Peyer's patch (tissue), 4 donors: ENCODE data around the gene MOB4. TPM values are rescaled to one million over a fixed set of nuclear protein-coding genes. Genes with fewer than 3 reads are reported as not detected.

Experiments
- DNase-seq, 3 donors: peaks; one replicate each; pipeline ENCODE4 v3.0.0-alpha.2; 2017 to 2019
- H3K27ac ChIP-seq, 4 donors: fragments of 200-600 bp; sonication (generic); one replicate each; pipeline ENCODE4 v1.5.1; 2016 to 2019
- H3K27me3 ChIP-seq, 2 donors: fragments of 200-600 bp; sonication (generic); one replicate each; pipeline ENCODE4 v1.5.1; 2019
- H3K36me3 ChIP-seq, 3 donors: fragments of 200-600 bp; sonication (generic); one replicate each; pipeline ENCODE4 v1.5.1; 2016 to 2019
- H3K4me1 ChIP-seq, 4 donors: fragments of 200-600 bp; sonication (generic); one replicate each; pipeline ENCODE4 v1.5.1; 2016 to 2019
- H3K4me3 ChIP-seq, 4 donors: fragments of 200-600 bp; sonication (generic); 1 replicate in 3 of 4; 2 replicates in 1 of 4; pipeline ENCODE4 v1.5.1; 2016 to 2019; ENCODE audit warnings: mild to moderate bottlenecking in 1 of 4
- H3K9me3 ChIP-seq, 4 donors: fragments of 200-600 bp; sonication (generic); one replicate each; pipeline ENCODE4 v1.5.1; 2016 to 2019; ENCODE audit warnings: mild to moderate bottlenecking in 1 of 4
- POLR2A ChIP-seq, 2 donors: fragments of 450-650 bp; IDR thresholded peaks; one replicate each; pipeline ENCODE4 v1.5.1; 2017; ENCODE audit warnings: antibody characterized with exemption in 2 of 2, mild to moderate bottlenecking in 2 of 2, moderate library complexity in 2 of 2
- total RNA-seq, 4 donors: library from RNA; depleted of rRNA; stranded (reverse); fragments of >200 nt; gene quantifications; one replicate each; pipeline ENCODE4 v1.1.0, GENCODE V29; 2016
- TF ChIP-seq, protein P1 (sequence below), 6 experiments: fragments of 450-650 bp in 4 of 6; fragments of 200-600 bp in 2 of 6; sonication (generic) in 1 of 6; IDR thresholded peaks; one replicate each; pipeline ENCODE4 v1.5.1; 2017 to 2019; ENCODE audit warnings: antibody characterized with exemption in 6 of 6, mild to moderate bottlenecking in 3 of 6, moderate library complexity in 1 of 6

Gene MOB4
- total RNA-seq, 4 donors from 2014 or later, result 11.0 to 36.3 (median 20.5) TPM

DNA sequence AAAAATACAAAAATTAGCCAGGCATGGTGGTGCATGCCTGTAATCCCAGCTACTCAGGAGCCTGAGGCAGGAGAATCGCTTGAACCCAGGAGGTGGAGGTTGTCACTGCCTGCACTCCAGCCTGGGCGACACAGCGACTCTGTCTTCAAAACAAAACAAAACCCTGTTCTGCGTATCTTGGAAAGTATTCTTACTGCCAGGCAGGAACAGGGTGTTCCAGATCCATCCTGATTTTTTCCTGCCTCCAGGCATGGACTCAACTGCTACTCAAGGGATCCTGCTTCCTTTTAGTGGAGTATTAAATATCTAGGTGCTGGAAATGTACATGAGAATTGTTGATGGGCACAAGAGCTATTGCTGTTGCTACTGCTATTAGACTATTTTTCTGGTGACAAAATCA is 28.5 kb upstream of the MOB4 start:
- Histone ChIP-seq H3K9me3 (peaks cover 0 to 14% (median 3%) of the 10 kb centered on the region in 4 donors), H3K27ac (no peak overlapping the region), H3K4me1 (no peaks in the 10 kb centered on the region), H3K4me3 (no peak overlapping the region), H3K27me3 (no peaks in the 10 kb centered on the region), H3K36me3 (peaks cover 0 to 87% (median 2%) of the 10 kb centered on the region in 3 donors)
- TF ChIP-seq POLR2A (IDR thresholded peaks at IDR 0.05), result no peak
- TF ChIP-seq, protein P1, sequence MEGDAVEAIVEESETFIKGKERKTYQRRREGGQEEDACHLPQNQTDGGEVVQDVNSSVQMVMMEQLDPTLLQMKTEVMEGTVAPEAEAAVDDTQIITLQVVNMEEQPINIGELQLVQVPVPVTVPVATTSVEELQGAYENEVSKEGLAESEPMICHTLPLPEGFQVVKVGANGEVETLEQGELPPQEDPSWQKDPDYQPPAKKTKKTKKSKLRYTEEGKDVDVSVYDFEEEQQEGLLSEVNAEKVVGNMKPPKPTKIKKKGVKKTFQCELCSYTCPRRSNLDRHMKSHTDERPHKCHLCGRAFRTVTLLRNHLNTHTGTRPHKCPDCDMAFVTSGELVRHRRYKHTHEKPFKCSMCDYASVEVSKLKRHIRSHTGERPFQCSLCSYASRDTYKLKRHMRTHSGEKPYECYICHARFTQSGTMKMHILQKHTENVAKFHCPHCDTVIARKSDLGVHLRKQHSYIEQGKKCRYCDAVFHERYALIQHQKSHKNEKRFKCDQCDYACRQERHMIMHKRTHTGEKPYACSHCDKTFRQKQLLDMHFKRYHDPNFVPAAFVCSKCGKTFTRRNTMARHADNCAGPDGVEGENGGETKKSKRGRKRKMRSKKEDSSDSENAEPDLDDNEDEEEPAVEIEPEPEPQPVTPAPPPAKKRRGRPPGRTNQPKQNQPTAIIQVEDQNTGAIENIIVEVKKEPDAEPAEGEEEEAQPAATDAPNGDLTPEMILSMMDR (IDR thresholded peaks at IDR 0.05), result no peak
- no peak for DNase-seq

DNA sequence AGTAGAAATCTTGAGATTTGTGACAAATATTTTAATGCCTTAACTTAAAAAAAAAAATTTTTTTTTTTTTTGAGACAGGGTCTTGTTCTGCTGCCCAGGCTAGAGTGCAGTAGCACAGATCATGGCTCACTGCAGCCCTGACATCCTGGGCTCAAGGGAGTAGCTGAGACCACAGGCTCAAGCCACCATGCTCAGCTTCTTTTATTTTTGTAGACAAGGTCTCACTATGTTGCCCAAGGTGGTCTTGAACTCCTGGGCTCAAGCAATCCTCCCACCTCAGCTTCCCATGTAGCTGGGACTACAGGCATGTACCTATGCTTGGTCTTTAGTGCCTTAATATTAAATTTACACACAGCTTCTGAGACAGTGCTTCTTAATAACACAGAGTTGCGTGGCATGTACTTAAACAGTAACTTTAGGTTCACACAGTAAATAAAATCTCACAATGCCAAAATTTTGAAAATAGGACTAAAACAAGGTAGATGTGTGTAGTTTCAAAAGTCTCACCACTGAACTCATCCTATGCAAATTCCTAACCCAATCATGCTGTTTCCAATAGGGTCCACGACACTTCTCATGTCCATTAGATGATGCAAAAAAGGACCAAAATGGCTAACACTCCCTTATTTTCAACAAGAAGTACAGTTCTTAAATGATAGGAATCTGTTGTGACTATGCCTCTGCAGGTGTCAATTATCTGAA is 20.3 kb upstream of the MOB4 start:
- TF ChIP-seq POLR2A (IDR thresholded peaks at IDR 0.05), result no peak
- TF ChIP-seq, protein P1 (IDR thresholded peaks at IDR 0.05), result no peak

DNA sequence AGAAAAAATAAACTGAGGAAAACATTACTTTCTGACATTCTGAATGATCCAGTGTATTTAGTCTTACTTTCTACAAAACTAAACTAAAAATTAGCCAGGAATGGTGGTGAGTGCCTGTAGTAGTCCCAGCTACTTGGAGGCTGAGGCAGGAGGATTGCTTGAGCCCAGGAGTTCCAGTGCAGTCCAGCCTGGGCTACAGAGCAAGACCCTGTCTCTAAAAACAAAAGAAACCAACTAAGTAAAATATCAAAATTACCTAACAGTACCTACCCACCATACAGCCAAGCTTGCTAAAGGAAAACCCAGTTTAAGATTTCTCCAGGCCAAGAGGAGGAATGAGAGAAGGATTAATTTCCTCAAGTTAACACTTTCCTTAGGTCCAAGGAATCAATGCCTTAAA is 19.2 kb upstream of the MOB4 start:
- Histone ChIP-seq H3K4me1 (peaks cover 0 to 32% (median 16%) of the 10 kb centered on the region in 4 donors), H3K4me3 (no peak overlapping the region), H3K9me3 (no peaks in the 10 kb centered on the region), H3K27me3 (no peaks in the 10 kb centered on the region), H3K36me3 (peaks cover 0 to 53% (median 2%) of the 10 kb centered on the region in 3 donors), H3K27ac (no peak overlapping the region)
- no peak for DNase-seq
- TF ChIP-seq, protein P1 (IDR thresholded peaks at IDR 0.05), result no peak
- no peak for TF ChIP-seq POLR2A (IDR thresholded peaks at IDR 0.05)

More for the DNA sequence above, 20.3 kb upstream of the MOB4 start:
- H3K4me3 ChIP-seq, result no peak overlapping the region
- peaks cover 0 to 64% (median 2%) of the 10 kb centered on the region in 3 donors for H3K36me3 ChIP-seq
- H3K9me3 ChIP-seq, result no peaks in the 10 kb centered on the region
- peaks cover 0 to 27% (median 13%) of the 10 kb centered on the region in 4 donors for H3K4me1 ChIP-seq
- DNase-seq, result no peak
- H3K27me3 ChIP-seq, result no peaks in the 10 kb centered on the region
- H3K27ac ChIP-seq, result no peak overlapping the region

DNA sequence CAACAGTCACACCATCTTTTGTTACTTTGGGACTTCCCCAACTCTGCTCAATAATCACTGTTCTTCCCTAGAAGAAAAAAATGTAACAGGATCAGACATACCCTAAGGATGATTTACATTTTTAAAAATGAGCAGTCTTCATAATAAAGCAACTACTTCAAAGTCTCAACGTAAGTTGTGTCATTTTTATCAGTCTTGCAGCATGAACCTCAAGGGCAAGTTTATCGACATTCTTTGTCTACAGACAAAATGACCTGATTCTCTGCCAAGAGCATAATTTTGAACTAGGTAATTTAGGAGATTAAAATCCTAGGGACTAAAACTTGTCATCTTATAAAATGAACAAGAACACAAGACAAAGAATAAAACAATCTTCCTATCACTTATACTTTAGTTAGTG is 18.5 kb upstream of the MOB4 start:
- Histone ChIP-seq H3K27me3 (no peaks in the 10 kb centered on the region), H3K4me1 (peaks cover 0 to 38% (median 19%) of the 10 kb centered on the region in 4 donors), H3K36me3 (peaks cover 0 to 47% (median 0%) of the 10 kb centered on the region in 3 donors), H3K4me3 (peak overlapping the region in 1 of 4 donors; percentile 85), H3K27ac (no peak overlapping the region), H3K9me3 (no peaks in the 10 kb centered on the region)
- TF ChIP-seq, protein P1 (IDR thresholded peaks at IDR 0.05), result no peak
- TF ChIP-seq POLR2A (IDR thresholded peaks at IDR 0.05), result no peak
- no peak for DNase-seq

DNA sequence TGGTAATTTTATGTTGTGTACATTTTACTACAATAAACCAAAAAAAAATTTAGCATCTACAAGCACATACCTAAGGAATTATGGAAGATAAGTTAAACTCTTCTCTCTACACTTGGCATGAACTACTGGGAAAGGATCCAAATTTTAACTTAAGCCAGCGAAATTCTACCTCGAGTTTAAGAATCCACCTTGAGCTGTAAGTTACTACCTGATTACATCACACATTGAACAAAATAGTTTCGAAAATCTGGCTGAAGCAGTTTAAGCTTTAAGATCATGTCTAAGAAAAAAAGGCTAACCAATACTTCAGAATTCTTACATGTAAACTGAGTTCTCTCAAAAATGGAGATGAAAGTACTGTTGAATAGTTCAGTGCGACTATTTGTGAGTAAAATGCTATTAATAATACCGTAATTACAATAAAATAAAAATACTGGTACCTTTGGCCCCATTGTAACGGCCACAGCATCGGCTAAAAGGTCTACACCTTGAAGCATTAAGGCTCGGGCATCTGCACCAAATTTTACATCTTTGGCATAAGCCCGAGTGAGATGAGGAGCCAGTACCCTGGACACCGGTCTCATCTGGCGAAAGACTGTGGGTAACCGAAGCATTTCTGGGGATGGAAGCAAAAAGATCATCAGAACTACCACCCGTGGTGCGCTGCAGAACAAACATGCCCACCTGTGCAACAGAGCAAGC is 17.5 kb upstream of the MOB4 start:
- no peak for DNase-seq
- Histone ChIP-seq H3K4me1 (peaks cover 0 to 42% (median 21%) of the 10 kb centered on the region in 4 donors), H3K9me3 (no peaks in the 10 kb centered on the region), H3K27ac (peak overlapping the region; percentile 92 to 95 (median 94)), H3K4me3 (peak overlapping the region; percentile 75 to 85 (median 80)), H3K36me3 (peaks cover 0 to 41% (median 0%) of the 10 kb centered on the region in 3 donors), H3K27me3 (no peaks in the 10 kb centered on the region)
- no peak for TF ChIP-seq POLR2A (IDR thresholded peaks at IDR 0.05)
- TF ChIP-seq, protein P1 (IDR thresholded peaks at IDR 0.05), result no peak
